GM23338 (cell line): ENCODE results near the gene CADPS2.
"Not testable (repeated sequence)": the region's sequence is repeated elsewhere in the genome, so short reads cannot be mapped to it uniquely, and the experiment has no call there.

Experiments used
- CREB1 ChIP-seq: fragments of 250-450 bp; sonication (Bioruptor Pico); IDR thresholded peaks from 2 replicates; pipeline ENCODE4 v1.5.0; 2020; ENCODE audit warnings: low read depth, mild to moderate bottlenecking, moderate library complexity
- EZH2 ChIP-seq: fragments of 200-600 bp; sonication (generic); IDR thresholded peaks from one replicate; pipeline ENCODE4 v1.8.0; 2017; ENCODE audit warnings: antibody characterized with exemption, mild to moderate bottlenecking, low read depth; ENCODE audit not compliant: unreplicated experiment
- EZH2phosphoT487 ChIP-seq: fragments of 200-600 bp; sonication (generic); IDR thresholded peaks from one replicate; pipeline ENCODE4 v1.8.1; 2018; ENCODE audit warnings: antibody characterized with exemption; ENCODE audit not compliant: unreplicated experiment
- NANOG ChIP-seq: IDR thresholded peaks from 2 replicates; pipeline ENCODE4 v1.6.1; 2016; ENCODE audit warnings: antibody characterized with exemption, borderline replicate concordance
- POLR2AphosphoS5 ChIP-seq: IDR thresholded peaks from 2 replicates; pipeline ENCODE4 v1.6.1; 2016; ENCODE audit warnings: antibody characterized with exemption, low read depth
- TF ChIP-seq, protein P1 (sequence below), 2 experiments: fragments of 200-600 bp in 1 of 2; sonication (generic) in 1 of 2; conservative IDR thresholded peaks; 2 replicates each; pipeline versions ENCODE4 v1.5.1 to v1.6.1; 2016 to 2017; ENCODE audit warnings: antibody characterized with exemption in 2 of 2, low read depth in 2 of 2, mild to moderate bottlenecking in 2 of 2, moderate library complexity in 1 of 2
- TF ChIP-seq, protein P2 (sequence below): IDR thresholded peaks from one replicate; pipeline ENCODE4 v1.6.1; 2018; ENCODE audit warnings: antibody characterized with exemption; ENCODE audit not compliant: unreplicated experiment

GRCh38 chr7:122836286-122836685 is 50.0 kb downstream of the CADPS2 start:
- not testable (repeated sequence) for TF ChIP-seq EZH2, EZH2phosphoT487, POLR2AphosphoS5, CREB1, NANOG
- TF ChIP-seq, protein P1, sequence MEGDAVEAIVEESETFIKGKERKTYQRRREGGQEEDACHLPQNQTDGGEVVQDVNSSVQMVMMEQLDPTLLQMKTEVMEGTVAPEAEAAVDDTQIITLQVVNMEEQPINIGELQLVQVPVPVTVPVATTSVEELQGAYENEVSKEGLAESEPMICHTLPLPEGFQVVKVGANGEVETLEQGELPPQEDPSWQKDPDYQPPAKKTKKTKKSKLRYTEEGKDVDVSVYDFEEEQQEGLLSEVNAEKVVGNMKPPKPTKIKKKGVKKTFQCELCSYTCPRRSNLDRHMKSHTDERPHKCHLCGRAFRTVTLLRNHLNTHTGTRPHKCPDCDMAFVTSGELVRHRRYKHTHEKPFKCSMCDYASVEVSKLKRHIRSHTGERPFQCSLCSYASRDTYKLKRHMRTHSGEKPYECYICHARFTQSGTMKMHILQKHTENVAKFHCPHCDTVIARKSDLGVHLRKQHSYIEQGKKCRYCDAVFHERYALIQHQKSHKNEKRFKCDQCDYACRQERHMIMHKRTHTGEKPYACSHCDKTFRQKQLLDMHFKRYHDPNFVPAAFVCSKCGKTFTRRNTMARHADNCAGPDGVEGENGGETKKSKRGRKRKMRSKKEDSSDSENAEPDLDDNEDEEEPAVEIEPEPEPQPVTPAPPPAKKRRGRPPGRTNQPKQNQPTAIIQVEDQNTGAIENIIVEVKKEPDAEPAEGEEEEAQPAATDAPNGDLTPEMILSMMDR (conservative IDR thresholded peaks at IDR 0.05; ENCODE audit: low read depth in 2 of 2): not testable (repeated sequence)
- TF ChIP-seq, protein P2, sequence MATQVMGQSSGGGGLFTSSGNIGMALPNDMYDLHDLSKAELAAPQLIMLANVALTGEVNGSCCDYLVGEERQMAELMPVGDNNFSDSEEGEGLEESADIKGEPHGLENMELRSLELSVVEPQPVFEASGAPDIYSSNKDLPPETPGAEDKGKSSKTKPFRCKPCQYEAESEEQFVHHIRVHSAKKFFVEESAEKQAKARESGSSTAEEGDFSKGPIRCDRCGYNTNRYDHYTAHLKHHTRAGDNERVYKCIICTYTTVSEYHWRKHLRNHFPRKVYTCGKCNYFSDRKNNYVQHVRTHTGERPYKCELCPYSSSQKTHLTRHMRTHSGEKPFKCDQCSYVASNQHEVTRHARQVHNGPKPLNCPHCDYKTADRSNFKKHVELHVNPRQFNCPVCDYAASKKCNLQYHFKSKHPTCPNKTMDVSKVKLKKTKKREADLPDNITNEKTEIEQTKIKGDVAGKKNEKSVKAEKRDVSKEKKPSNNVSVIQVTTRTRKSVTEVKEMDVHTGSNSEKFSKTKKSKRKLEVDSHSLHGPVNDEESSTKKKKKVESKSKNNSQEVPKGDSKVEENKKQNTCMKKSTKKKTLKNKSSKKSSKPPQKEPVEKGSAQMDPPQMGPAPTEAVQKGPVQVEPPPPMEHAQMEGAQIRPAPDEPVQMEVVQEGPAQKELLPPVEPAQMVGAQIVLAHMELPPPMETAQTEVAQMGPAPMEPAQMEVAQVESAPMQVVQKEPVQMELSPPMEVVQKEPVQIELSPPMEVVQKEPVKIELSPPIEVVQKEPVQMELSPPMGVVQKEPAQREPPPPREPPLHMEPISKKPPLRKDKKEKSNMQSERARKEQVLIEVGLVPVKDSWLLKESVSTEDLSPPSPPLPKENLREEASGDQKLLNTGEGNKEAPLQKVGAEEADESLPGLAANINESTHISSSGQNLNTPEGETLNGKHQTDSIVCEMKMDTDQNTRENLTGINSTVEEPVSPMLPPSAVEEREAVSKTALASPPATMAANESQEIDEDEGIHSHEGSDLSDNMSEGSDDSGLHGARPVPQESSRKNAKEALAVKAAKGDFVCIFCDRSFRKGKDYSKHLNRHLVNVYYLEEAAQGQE: not testable (repeated sequence)
